CD4-positive, alpha-beta T cell treated with Interferon alpha-2 for 1 hour (primary cell): ENCODE results near the gene SREBF2.

Experiments
- DNase-seq, 2 donors: peaks; one replicate each; pipeline ENCODE4 v3.0.0-alpha.2; 2020 to 2022

The SREBF2 gene

DNA sequence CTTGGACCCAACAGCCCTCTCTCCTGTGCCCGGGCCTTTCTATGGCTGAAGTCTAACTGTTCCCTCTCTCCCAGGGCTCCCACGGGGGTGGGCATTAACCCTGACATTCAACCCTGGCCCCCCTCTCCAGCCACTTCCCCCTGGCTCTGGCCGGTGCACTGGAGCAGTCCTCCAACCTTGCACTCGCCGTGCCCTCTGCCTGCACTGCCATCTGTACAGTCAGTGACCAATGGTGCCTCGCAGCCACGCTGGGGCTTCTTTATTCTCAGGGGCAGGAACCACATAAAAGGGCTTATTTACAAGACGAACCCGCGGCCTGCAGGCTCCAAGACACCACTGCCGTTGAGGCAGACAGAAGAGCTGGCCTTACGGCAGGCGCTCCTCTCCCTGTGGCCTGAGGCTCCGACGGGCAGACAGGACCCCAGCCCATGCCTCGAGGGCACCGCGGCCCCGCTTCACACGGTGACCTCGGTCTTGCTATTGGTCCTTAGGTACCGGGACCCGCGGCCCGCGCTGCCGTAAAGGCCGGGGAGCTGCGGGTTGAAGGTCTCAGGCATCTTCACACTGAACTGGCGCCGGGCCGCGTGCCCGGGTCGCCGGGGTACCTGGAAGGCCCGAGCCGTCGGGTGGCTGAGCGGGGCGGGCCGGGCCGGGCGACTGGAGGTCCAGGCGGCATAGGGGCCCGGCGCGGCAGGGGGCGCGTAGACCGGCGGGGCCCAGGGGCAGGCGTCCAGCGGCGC lies 76.6 kb downstream of the SREBF2 start:
- no peak for DNase-seq

DNA sequence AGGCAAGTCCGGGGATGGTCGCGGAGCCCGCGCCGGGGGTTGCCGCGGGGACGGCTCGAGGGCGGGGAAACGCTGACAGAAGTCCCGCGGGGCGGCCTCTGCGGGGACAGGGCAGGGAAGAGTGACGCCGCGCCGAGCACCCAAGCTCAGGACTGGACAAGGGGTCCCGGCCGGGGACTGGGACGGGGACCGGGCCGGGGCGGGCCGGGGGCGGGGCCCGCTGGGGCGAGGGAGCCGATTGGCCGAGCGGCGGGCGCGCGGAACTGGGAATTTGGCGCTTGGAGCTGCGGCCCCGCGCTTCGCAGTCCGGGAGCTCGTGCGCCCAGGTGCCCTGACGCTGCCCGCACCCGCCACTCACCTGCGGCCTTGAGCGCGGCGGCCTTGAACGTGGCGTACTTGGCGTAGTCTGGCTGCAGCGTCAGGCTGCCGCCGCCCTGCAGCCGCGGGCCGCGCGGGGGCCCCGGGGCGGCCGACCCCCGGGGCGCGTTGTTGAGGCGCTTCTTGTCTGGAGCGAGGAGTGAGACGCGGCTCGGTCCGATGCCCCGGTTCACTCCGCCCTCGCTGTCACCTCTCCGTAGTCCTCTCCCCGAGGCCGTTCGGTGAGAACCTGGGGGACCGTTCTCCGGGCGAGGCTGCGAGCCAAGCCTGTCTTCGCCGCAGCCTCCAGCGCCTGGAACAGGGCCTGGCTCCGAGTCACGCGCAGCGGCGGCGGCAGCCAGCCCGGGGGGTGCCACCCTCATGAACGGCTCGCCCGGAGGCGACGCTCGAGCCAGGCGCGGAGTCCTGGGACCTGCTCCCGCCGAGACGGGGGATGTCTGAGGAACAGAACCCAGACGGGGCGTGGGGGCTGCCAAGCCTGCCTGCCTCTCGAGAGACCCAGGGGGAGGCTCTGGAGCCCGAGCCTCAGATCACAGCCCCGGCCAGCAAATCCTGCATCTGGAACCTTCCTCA lies 77.4 kb downstream of the SREBF2 start:
- DNase-seq, result peak in 1 of 2 donors; percentile 40

DNA sequence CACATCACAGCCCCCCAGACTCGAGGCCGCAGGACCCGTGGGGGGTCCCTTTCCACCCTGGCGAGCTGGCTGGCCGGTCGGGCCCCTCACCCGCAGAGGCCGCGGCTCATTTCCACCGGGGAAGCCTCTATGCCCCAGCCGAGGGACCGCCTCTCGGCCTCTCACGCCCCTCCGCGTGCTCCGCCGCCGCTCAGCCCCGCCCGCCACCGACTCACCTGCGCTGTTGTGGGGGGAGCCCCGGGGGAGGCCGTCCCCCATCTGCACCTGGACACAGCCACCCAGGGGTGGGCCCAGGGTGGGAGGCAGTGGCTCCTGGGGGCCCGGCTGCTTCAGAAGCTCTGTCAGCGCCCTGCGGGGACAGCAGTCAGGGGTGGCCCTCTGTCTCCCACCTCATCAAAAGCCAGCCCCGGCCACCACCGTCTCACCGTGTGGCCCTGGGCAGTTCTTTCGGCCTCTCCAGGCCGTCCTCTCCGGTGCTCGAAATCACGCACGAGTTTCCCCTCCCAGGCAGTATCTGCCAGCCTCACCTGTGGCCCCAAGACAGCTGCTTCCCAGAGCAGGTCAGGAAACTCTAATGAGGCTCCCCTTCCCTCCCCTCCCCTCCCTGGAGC lies 78.2 kb downstream of the SREBF2 start:
- DNase-seq, result peak in 1 of 2 donors; percentile 30

DNA sequence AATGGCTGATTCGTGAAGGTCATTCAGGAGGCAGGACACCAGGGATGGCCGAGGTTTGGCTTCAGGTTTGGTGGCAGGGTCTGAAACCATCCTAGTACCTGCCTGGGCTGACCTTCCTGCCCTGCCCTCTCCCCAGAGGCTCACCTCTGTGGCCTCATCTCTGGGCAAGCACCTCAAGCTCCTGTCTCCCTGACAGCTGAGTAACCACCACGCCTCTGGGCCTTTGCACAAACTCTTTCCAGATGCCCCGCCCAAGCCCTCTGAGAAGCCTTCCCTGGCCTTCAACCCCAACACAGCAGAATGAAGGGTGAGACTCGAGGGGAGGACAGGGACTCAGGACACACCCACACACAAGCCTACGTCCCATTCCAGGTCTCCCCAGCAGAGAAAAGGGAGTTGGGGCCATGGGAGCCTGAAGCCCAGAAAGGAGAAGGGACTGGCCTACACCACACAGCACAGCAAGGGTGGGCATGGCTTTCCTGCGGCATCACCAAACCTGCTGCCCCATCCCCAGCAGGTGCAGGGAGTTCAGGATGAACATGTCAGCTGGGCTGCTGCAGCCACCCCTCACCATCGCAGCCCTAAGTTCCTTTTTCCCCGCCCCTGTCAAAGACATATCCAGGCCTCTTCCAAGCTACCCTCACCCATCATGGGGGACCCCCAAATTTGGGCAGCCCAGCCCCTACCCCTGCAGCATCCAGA lies 79.6 kb downstream of the SREBF2 start:
- no peak for DNase-seq

DNA sequence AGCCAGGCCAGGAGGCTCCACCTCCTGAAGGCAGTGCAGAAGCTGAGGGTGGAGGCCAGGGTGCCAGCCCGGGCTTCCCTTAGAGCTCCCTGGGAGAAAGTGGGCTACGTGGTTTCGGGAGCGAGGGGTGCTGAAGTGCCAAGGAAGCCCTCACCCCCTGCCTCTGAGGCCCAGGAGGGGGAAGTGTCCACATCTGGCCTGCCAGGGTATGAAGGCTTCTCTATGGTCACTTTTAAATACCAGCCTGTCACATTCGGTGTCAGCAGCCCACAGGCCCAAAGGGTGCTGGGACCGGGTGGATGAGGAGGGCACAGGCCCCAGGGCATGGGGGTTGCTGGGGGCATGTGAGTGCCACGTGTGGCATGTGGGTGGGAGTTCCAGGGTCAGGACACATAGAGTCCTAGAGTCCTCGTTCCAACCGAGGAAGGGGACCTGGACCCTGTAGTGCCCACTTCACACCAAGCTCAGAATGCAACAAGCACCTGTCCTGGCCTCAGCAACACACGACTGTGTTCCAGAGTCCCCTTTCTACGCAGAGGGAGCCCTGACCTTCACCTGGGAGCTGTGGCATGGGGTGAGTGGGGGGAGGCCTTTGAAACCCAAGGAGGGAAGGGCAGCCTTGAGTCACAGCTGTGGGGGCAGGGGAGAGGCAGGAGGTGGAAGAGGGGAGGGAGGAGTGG lies 80.3 kb downstream of the SREBF2 start:
- no peak for DNase-seq

DNA sequence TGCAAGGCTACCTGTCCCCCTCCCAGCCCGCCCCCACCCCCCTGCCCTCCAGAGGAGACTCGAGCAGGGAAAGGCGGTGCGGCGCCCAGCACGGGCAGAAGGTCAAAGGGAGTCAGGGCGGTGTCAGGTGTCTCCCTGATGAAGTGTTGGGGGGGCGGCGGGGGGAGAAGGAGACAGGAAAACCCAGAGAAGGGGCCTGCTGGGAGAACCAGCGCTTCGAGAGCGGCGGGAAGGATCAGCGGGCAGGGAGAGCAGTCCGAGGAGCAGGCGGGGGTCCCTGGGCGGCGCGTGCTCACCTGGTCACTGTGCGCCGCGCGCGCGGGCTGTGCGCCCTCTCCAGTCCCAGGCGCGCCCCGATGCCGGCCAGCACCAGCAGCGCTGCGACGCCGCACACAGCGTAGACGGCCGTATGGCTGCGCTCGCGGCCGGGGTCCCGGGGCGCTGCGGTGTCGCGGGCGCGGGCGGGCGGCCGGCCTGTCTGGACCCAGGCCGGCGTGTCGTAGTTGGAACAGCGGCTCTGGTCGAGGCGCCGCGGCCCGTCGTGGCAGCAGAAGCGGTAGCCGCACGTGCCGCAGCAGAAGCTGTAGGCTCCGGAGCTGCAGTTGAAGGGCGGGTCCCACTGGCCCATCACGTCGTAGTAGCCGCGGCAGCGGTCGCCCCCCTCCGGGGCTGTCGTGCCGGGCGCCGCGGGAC lies 81.1 kb downstream of the SREBF2 start:
- no peak for DNase-seq

DNA sequence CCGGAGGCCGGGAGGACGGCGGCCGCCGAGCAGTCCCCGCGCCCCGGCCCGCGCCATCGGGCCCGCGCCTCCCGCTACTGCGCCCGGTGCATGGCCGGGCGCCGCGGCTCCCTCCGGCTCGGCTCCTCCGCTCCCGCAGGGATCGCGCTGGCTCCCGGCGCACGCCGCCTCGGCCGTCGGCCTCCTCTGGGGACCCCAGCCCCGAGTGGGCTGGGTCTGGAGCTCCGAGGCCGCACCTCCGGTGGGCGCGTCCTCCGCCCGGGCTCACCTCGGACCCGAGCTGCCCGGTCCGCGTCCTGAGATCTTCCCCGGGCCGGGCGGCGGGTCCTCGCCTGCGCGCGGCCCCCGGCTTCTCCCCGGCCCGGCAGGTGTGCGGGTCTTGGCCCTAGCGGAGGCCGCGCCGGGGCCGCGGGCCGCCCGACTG lies 81.7 kb downstream of the SREBF2 start:
- no peak for DNase-seq

DNA sequence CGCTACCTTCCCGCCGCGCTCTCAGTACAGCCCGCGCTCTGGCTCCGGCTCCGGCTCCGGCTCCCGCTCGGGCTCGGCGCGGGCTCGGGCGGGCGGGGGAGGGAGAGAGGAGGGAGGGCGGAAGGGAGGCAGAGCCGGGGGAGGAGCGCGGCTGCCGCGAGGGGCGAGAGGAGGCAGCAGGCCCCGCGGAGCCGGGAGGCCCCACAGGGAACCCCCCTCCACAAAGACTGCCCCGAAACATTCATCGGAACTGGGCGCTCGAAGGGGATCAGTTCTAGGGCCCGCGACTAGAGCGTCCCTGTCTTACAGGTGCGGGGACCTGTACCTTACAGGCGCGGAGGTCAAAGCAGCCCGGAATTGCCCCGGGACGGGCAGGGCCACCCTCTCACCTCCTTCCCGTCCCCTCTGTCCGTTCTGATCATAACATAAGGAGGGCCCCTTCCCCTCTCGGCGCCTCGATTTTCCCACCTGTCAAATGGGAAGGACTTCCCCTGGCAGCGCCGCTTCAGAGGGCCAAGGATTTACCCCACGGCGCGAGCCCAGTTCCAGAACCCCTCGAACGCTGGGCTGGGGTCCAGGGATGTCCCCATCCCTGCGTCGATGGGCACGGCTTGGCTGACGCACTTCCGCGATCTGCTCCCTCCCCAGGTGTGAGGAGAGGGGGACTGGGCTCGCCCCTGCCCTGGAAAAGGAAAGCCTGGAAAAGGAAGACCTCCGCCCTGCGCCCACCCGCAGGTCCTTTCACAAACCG lies 82.3 kb downstream of the SREBF2 start, which contains the start of gene SHISA8:
TSS of gene SHISA8 (minus strand) at position 40 of the 751 bp plus-strand sequence. CDS start 407 bp downstream, outside the sequence.
- peak; percentile 60 to 72 for DNase-seq

DNA sequence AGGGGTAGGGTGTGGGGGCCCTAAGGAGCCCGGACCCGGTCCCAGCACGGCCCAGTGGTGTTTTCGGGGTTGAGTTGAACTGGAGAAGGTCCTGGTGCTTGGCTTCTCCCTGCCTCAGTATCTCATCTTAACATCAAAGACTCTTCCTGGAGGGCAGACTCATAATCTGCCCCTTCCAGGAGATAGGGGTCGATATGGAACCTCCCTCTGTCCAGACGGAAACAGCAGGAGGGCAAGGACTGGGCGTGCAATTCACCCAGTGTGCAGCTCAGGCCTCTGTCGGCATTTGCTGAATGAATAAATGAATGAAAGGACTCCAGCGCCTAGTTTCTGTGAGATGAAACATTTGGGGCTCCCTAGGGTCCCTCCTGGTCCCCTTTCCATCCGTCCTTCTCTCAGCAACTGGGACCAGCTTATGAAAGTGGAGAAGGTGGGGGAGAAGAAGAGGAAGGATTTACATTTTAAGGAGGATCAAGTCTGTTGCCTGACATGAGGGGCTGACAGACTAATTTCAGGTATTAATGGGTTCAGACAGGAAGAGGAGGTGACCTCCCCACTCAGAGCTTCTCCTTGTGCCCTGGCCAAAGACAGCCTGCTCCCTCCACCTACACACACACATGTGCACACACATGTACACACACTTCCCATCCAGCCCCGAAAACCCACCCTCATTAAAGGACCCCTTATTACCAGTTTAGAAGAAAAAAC lies 83.0 kb downstream of the SREBF2 start:
- DNase-seq, result no peak

DNA sequence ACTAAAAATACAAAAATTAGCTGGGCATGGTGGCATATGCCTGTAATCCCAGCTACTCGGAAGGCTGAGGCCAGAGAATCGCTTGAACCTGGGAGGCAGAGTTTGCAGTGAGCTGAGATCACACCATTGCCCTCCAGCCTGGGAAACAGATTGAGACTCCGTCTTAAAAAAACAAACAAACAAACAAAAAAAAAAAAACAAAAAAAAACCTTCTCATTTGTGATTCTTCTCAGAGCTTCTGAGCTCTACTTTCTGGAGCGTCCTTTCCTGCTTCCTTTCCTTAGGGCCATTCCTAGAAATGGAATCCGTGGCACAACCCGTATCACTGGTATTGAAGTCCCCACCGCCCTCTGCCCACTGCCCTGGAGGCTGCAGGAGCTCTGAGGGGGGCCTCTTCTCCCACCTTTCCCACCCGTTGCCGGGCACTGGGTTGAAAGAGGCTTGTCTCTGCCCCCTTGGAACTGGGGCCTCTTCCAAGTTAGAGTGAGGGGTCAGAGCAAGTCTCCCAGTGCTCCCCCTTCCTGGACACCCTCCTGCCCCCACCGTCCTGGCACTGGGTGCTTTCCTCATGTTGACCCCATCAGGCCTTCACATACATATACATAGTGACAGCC lies 83.9 kb downstream of the SREBF2 start:
- no peak for DNase-seq

DNA sequence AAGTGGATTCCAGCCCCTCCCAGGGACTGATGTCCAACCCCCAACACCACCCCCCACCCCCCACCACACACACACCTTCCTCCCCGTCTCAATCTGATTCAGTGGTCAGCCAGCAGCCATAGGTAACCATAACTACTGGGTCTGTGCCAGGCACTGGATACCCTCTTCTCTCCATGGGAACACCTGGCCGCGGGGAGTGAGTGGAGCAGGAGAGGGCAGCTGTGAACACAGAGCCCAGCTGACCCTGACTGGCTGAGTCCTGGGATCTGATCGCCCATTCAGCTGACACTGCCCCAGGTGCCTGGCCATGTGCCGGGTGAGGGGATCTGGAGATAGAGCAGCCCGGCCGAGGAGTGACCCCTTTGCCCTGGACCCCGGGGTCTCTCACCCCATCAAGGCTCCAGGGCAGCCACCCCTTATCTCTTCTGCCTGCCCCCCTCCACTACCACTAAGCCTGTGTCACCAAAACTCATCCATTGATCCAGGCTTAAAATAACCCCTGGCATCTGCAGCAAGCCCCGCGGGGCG lies 84.5 kb downstream of the SREBF2 start:
- DNase-seq, result no peak

DNA sequence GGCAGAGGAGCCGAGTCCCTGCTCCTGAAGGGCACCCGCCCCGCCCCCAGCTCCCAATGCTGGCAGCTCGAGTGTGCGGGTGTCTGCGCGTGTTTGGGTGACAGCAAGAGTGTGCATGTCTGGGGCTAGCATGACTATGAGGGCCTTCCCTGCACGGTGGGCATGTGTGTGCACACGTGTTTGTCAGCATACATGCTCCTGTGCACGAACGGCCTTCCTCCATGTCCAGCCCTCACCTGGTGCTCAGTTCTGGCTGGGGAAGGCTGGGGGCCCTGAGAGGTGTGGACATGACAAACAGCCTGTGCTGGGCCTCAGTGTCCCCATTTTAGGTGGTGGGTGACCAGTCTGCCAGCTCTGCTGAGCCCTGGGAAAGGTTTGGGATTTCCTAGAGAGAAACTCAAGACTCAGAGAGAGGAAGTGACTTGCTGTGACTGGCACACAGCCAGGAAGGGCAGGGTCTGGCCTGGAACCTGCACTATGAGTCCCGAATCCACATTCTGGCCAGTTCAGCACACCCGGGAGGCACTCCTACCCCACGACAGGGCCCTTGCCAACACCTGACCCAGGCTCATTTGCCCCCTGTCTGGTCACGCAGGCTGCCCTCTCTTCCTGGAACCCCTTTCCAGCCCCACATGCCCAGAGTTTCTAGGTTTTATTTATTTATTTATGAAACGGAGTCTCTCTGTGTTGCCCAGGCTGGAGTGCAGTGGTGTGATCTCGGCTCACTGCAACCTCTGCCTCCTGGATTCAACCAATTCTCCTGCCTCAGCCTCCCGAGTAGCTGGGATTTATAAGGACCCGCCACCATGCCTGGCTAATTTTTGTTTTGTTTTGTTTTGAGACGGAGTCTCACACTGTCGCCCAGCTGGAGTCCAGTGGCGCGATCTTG lies 85.2 kb downstream of the SREBF2 start:
- peak; percentile 27 to 49 for DNase-seq

DNA sequence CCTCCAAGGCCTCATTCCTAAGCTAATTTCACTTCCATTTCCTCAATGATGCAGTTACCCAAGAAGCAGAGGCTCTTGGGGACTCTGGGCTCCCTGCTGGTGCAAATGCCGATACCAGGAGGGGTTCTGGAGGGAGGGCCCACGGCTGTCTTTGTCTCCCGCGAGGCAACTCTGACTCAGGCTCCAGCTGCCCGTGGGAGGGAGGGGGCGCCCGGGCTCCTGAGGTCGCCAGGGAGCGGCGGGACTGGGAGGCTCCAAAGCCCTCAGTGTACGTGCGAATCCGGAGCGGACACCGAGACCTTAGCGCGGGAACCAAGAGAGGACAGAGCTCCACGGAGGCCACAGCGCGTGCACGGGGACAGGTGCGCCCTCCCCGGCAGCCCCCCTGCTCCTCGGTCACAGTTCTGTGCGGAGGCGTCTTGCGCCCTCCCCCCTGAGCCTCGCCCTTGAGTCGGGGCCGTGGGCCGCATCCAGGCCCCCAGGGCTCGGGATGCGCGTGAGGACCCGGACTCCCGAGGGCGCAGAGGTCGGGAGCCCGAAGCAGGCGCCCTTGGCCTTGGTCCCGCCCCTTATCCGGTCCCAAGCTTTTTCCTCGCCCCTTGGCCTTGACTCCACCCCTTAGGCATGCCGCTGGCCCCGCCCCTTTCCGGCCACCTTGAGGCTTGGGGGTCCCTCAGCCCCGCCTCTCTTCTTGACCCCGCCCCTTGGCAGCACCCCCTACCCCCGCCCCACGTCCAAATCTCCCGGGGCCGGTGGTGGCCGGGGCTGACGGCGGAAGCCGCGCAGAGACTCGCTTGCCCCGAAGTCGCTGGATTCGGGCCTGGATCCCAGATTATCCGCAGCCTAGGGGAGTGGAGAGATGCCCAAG lies 86.7 kb downstream of the SREBF2 start:
- peak; percentile 55 to 73 for DNase-seq

DNA sequence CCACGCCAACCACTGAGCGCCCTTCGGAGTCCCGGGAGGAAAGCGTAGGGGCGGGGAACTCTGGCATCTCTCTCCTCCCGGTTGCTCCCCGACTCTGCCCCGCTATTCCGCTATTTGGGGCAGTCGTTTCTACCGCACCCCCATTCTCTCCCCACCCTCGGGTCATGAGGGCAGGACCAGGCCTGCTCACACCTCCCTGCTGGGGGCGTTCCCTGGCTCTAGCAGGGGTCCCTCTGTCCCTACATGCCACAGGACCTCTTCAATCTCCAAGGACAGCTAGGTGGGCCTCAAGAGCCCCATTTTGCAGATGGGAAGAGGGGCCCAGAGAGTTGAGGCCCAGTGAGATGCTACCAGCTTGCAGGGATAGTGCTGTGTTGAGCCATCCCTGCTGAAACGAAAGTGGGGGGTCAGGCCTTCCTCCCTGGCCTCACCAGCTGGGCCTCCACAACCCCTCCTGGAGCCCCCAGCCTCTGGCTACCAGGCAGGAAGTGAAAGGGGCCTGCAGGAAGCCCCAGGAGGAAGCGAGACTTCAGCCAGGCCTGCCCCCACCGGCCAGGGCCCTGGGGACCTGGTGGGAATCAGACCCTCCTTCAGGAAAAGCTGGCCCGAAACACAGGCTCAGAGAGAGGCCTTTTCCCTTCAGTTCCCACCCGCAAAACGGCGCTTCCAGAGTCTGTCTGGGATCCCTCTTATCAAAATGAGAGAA lies 87.5 kb downstream of the SREBF2 start:
- DNase-seq, result peak in 1 of 2 donors; percentile 50

DNA sequence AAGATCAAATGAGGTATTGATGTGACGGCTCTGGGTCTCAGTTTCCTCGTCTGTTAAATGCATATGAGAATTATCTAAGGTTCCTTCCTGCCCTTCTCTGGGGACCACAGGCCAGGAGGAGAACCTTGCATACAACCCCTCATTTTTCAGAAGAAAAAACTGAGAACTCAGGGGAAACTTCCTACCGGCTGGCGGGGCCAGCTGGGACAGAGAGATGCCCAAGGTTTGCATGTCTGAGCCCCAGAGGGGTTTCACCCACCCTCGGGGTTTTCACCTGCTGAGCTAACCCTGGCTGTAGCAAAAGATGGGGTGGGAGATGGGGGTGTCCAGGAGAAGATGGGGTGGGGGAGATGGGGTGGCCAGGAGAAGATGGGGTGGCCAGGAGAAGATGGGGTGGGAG lies 89.4 kb downstream of the SREBF2 start:
- DNase-seq, result no peak

DNA sequence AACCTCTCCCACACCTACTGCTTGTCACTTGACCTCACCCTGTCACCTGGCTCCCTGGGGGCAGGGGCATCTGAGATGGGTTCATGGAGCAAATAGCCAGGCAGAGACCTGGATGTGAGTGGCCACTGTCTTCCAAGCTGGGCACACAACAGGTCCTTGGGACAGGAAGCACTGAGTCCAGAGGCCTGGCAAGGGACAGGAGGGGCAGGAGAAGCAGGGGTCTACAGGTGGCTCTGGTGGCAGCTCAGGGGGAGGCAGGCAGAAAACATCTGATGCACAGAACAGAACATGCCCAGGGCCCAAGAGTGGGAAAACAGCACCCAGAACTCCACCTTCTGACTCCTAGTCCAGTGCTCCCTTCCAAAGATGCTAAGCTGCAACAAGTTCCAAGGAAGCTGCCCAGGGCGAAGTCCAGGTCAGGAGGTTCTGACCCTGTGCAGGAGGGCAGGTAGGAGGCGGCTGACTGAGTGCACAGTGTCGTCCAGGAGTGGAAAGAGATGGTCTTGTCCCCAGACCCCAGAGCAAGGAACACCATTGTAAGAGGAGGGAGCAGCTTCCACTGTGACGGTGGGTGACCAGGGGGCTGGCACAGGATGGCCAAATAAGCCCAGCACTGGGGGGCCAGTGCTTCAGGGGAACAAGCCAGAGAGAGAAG lies 90.2 kb downstream of the SREBF2 start:
- DNase-seq, result no peak
